Breast epithelium (tissue), 4 donors: Measurements from ENCODE around the gene HABP4. TPM values are rescaled to one million over a fixed set of nuclear protein-coding genes. Genes with fewer than 3 reads are reported as not detected.
A peak's percentile ranks its signal among the peaks of the same experiment; 100 is the strongest.

Source experiments
- DNase-seq, 2 donors: peaks; one replicate each; pipeline ENCODE4 v3.0.0-alpha.2; 2019; ENCODE audit warnings: low spot score in 2 of 2
- H3K27ac ChIP-seq, 2 donors: fragments of 200-600 bp; sonication (generic) in 1 of 2; one replicate each; pipeline ENCODE4 v1.5.1; 2016 to 2019; ENCODE audit warnings: mild to moderate bottlenecking in 1 of 2
- H3K27me3 ChIP-seq, 2 donors: fragments of 200-600 bp; sonication (generic) in 1 of 2; one replicate each; pipeline versions ENCODE4 v1.5.1 to v1.6.0; 2017 to 2019; ENCODE audit warnings: control low read depth in 1 of 2, mild to moderate bottlenecking in 1 of 2
- H3K36me3 ChIP-seq: fragments of 200-600 bp; one replicate; pipeline ENCODE4 v1.5.1; 2019
- H3K4me1 ChIP-seq, 2 donors: fragments of 200-600 bp; sonication (generic); one replicate each; pipeline ENCODE4 v1.5.1; 2016 to 2019; ENCODE audit warnings: control low read depth in 1 of 2
- H3K4me3 ChIP-seq, 3 donors: fragments of 200-600 bp; sonication (generic); 1 replicate in 2 of 3; 2 replicates in 1 of 3; pipeline ENCODE4 v1.5.1; 2016 to 2019; ENCODE audit warnings: mild to moderate bottlenecking in 3 of 3, moderate library complexity in 2 of 3
- H3K9me3 ChIP-seq, 2 donors: fragments of 200-600 bp; sonication (generic) in 1 of 2; one replicate each; pipeline ENCODE4 v1.5.1; 2016 to 2019; ENCODE audit warnings: control low read depth in 1 of 2
- POLR2A ChIP-seq: fragments of 450-650 bp; IDR thresholded peaks from one replicate; pipeline ENCODE4 v1.6.1; 2016; ENCODE audit warnings: antibody characterized with exemption, mild to moderate bottlenecking, moderate library complexity
- POLR2AphosphoS5 ChIP-seq, 3 donors: sonication (generic); formaldehyde crosslinking; IDR thresholded peaks; one replicate each; pipeline ENCODE4 v1.6.1; 2017; ENCODE audit warnings: antibody characterized with exemption in 3 of 3
- intact Hi-C: fragments of 100-400 bp; cut with DNase I; formaldehyde crosslinking; loops from one replicate; pipeline ENCODE4 v1.15.1; 2023; ENCODE audit warnings: low total_unique reads
- total RNA-seq, 3 donors: library from RNA; depleted of rRNA; stranded (reverse); fragments of >200 nt; gene quantifications; one replicate each; pipeline ENCODE4 v1.1.0, GENCODE V29; 2016
- TF ChIP-seq, protein P1 (sequence below), 3 donors: fragments of 450-650 bp; IDR thresholded peaks; one replicate each; pipeline ENCODE4 v1.5.1; 2016 to 2017; ENCODE audit warnings: antibody characterized with exemption in 3 of 3, mild to moderate bottlenecking in 3 of 3, moderate library complexity in 3 of 3

HABP4 gene
- total RNA-seq, 3 donors from 2014 or later, result 9.7 to 26.6 (median 22.3) TPM

GRCh38 chr9:96514108-96514799, 64.3 kb downstream of the HABP4 start:
- H3K4me3 ChIP-seq, result peak overlapping the region in 1 of 3 donors; percentile 5
- no peaks in the 10 kb centered on the region for H3K9me3 ChIP-seq
- no peaks in the 10 kb centered on the region for H3K27me3 ChIP-seq
- peaks cover 2 to 9% of the 10 kb centered on the region in 2 donors for H3K4me1 ChIP-seq
- H3K27ac ChIP-seq, result peak overlapping the region; percentile 76 to 79
- no peak for DNase-seq
- no peaks in the 10 kb centered on the region for H3K36me3 ChIP-seq
- TF ChIP-seq, protein P1, sequence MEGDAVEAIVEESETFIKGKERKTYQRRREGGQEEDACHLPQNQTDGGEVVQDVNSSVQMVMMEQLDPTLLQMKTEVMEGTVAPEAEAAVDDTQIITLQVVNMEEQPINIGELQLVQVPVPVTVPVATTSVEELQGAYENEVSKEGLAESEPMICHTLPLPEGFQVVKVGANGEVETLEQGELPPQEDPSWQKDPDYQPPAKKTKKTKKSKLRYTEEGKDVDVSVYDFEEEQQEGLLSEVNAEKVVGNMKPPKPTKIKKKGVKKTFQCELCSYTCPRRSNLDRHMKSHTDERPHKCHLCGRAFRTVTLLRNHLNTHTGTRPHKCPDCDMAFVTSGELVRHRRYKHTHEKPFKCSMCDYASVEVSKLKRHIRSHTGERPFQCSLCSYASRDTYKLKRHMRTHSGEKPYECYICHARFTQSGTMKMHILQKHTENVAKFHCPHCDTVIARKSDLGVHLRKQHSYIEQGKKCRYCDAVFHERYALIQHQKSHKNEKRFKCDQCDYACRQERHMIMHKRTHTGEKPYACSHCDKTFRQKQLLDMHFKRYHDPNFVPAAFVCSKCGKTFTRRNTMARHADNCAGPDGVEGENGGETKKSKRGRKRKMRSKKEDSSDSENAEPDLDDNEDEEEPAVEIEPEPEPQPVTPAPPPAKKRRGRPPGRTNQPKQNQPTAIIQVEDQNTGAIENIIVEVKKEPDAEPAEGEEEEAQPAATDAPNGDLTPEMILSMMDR (IDR thresholded peaks at IDR 0.05), result no peak
- TF ChIP-seq POLR2A, result no peak
- TF ChIP-seq POLR2AphosphoS5 (IDR thresholded peaks at IDR 0.05), result no peak
- intact Hi-C loops, result no loop called here

GRCh38 chr9:96514800-96515158, 64.8 kb downstream of the HABP4 start:
- Histone ChIP-seq H3K4me3 (peak overlapping the region in 1 of 3 donors; percentile 5), H3K9me3 (no peaks in the 10 kb centered on the region), H3K27me3 (no peaks in the 10 kb centered on the region), H3K4me1 (peaks cover 2 to 9% of the 10 kb centered on the region in 2 donors), H3K36me3 (no peaks in the 10 kb centered on the region), H3K27ac (peak overlapping the region; percentile 76 to 79)
- TF ChIP-seq POLR2A (no peak), POLR2AphosphoS5 (IDR thresholded peaks at IDR 0.05) (no peak)
- TF ChIP-seq, protein P1 (IDR thresholded peaks at IDR 0.05), result no peak
- DNase-seq, result no peak
- intact Hi-C loops, result no loop called here

DNA sequence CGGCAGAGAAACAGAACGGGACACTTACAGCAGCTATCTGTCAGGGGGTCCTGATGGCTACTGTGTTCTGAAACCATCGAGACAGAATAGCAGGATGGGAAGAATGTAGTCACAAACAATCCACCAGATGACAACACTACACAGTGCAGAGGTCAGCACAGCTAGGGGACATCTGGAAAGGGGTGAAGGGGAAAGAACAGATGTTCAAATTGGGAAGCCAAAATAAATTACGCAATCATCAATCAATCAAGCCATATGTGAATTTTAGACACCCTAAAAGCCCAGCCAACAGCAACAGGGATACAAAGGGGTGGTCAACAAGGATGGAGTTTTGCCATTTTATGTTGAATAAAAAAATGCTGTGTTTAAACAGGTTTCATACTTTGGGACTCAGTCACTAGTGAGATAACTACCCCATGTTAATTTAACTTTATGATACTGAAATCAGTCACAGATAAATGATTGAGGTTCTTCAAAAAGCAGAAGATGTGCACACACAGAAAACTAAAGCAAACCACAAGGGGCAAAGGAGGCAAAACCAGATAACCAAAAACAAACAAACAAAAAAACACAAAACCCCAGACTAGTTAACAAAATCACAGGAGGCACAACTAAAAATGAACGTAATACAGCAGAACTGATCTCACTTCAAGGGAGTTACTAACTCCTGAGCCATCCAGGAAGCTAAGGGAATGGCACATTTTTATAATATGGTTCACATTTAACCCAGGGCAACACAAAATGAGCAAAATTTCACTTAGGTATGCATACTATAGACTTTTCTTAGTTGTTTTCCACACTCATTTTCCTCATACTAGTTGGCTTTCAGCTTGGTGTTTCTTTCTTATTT, 65.9 kb downstream of the HABP4 start:
- H3K27ac ChIP-seq, result peak overlapping the region; percentile 76 to 79
- TF ChIP-seq, protein P1 (IDR thresholded peaks at IDR 0.05), result no peak
- TF ChIP-seq POLR2A (no peak), POLR2AphosphoS5 (IDR thresholded peaks at IDR 0.05) (peak in 1 of 3 donors; percentile 68)
- no peaks in the 10 kb centered on the region for H3K9me3 ChIP-seq
- no peak for DNase-seq
- intact Hi-C loops, result no loop called here
- H3K4me1 ChIP-seq, result peaks cover 2 to 9% of the 10 kb centered on the region in 2 donors
- no peaks in the 10 kb centered on the region for H3K27me3 ChIP-seq
- no peaks in the 10 kb centered on the region for H3K36me3 ChIP-seq
- H3K4me3 ChIP-seq, result no peak overlapping the region

DNA sequence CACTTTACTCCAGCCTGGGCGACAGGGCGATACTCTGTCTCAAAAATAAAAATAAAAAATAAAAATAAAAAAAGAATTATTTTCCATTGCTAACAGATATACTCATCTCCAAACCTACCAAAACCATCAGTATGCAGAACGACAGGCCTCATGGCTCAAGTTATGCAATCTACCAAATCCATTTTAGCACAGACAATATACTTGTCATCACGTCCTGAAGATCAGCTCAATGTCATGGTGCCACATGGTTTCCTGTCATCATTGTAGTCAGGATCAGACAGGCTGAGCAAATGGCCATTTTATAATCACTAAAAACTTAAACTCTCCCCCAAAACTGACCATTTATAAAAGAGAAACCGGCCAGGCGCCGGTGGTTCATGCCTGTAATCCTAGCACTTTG, 69.1 kb downstream of the HABP4 start:
- H3K36me3 ChIP-seq, result no peaks in the 10 kb centered on the region
- H3K27ac ChIP-seq, result no peak overlapping the region
- H3K4me1 ChIP-seq, result peaks cover 0 to 3% of the 10 kb centered on the region in 2 donors
- TF ChIP-seq POLR2AphosphoS5 (IDR thresholded peaks at IDR 0.05), result no peak
- TF ChIP-seq, protein P1 (IDR thresholded peaks at IDR 0.05), result no peak
- no peak for TF ChIP-seq POLR2A
- H3K27me3 ChIP-seq, result no peaks in the 10 kb centered on the region
- intact Hi-C loops, result no loop called here
- no peaks in the 10 kb centered on the region for H3K9me3 ChIP-seq
- DNase-seq, result no peak
- H3K4me3 ChIP-seq, result no peak overlapping the region

GRCh38 chr9:96519787-96520186, 69.8 kb downstream of the HABP4 start:
- TF ChIP-seq, protein P1 (IDR thresholded peaks at IDR 0.05), result no peak
- TF ChIP-seq POLR2A (no peak), POLR2AphosphoS5 (IDR thresholded peaks at IDR 0.05) (no peak)
- Histone ChIP-seq H3K27ac (peak overlapping the region; percentile 34 to 56), H3K4me1 (peaks cover 0 to 3% of the 10 kb centered on the region in 2 donors)

More at GRCh38 chr9:96519787-96520186, 69.8 kb downstream of the HABP4 start:
- H3K27me3 ChIP-seq, result no peaks in the 10 kb centered on the region
- no peaks in the 10 kb centered on the region for H3K36me3 ChIP-seq
- DNase-seq, result no peak
- H3K4me3 ChIP-seq, result no peak overlapping the region
- H3K9me3 ChIP-seq, result no peaks in the 10 kb centered on the region
- intact Hi-C loops, result no loop called here
